Loucy (cell line): ENCODE results near the gene NIPAL3.

Experiments
- CTCF ChIP-seq: fragments of 200-600 bp; sonication (generic); conservative IDR thresholded peaks from 2 replicates; pipeline ENCODE4 v1.5.1; 2014; ENCODE audit warnings: mild to moderate bottlenecking, antibody characterized with exemption, low read length
- EZH2phosphoT487 ChIP-seq: fragments of 200-600 bp; IDR thresholded peaks from 2 replicates; pipeline ENCODE4 v1.6.1; 2018; ENCODE audit warnings: antibody characterized with exemption, mild to moderate bottlenecking, moderate library complexity, borderline replicate concordance

DNA sequence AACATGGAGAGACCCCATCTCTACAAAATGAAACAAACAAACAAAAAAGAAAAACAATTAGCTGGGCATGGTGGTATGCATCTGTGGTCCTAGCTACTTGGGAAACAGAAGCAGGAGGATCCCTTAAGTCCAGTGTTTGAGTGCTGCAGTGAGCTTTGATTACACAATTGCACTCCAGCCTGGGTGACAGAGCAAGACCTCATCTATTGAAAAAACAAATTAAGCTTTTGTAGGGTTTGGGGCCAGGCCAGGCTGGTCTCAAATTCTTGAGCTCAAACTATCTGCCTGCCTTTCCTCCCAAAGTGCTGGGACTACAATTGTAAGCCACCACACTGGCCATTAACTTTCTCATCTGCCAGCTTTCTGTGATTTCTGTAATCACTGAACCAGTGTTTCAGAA is 27.2 kb downstream of the NIPAL3 start:
- TF ChIP-seq CTCF = no peak
- TF ChIP-seq EZH2phosphoT487 = no peak
